Liver (tissue), 3 donors: ENCODE results near the gene NR2E1.

Source experiments
- ATF3 ChIP-seq: IDR thresholded peaks from 2 replicates; pipeline ENCODE4 v1.6.1; 2016; ENCODE audit warnings: antibody characterized with exemption
- CTCF ChIP-seq: fragments of 150-350 bp; IDR thresholded peaks from 2 replicates; pipeline ENCODE4 v1.5.1; 2017; ENCODE audit warnings: improper control_type of control experiment, low read depth, low read length; ENCODE audit not compliant: missing input control
- EGR1 ChIP-seq, 2 donors: IDR thresholded peaks; 2 replicates each; pipeline ENCODE4 v1.6.1; 2016 to 2018; ENCODE audit warnings: antibody characterized with exemption in 2 of 2, low read depth in 2 of 2
- FOXA1 ChIP-seq: IDR thresholded peaks from 2 replicates; pipeline ENCODE4 v1.6.1; 2016; ENCODE audit warnings: antibody characterized with exemption
- GABPA ChIP-seq, 2 donors: IDR thresholded peaks in 1 of 2; conservative IDR thresholded peaks in 1 of 2; 2 replicates each; pipeline ENCODE4 v1.6.1; 2016; ENCODE audit warnings: antibody characterized with exemption in 2 of 2, mild to moderate bottlenecking in 1 of 2, moderate library complexity in 1 of 2
- MAX ChIP-seq: IDR thresholded peaks from 2 replicates; pipeline ENCODE4 v1.6.1; 2016; ENCODE audit warnings: antibody characterized with exemption
- RAD21 ChIP-seq, 2 donors: IDR thresholded peaks; 2 replicates each; pipeline ENCODE4 v1.6.1; 2016; ENCODE audit warnings: antibody characterized with exemption in 2 of 2, mild to moderate bottlenecking in 2 of 2
- REST ChIP-seq: IDR thresholded peaks from 2 replicates; pipeline ENCODE4 v1.6.1; 2016; ENCODE audit warnings: antibody characterized with exemption, mild to moderate bottlenecking
- SP1 ChIP-seq: IDR thresholded peaks from 2 replicates; pipeline ENCODE4 v1.6.1; 2018; ENCODE audit warnings: antibody characterized with exemption, mild to moderate bottlenecking
- TAF1 ChIP-seq: conservative IDR thresholded peaks from 2 replicates; pipeline ENCODE4 v1.6.1; 2016; ENCODE audit warnings: antibody characterized with exemption, mild to moderate bottlenecking
- YY1 ChIP-seq: IDR thresholded peaks from 2 replicates; pipeline ENCODE4 v1.6.1; 2016; ENCODE audit warnings: antibody characterized with exemption, mild to moderate bottlenecking
- donor health status: healthy.
- donor health status: healthy.

- TF ChIP-seq CTCF (no peak), REST (no peak), SP1 (no peak), YY1 (no peak), RAD21 (IDR thresholded peaks at IDR 0.05) (no peak), EGR1 (IDR thresholded peaks at IDR 0.05; ENCODE audit: low read depth in 2 of 2) (no peak), TAF1 (no peak), MAX (no peak), GABPA (IDR thresholded peaks at IDR 0.05 in 1 of 2, conservative IDR thresholded peaks at IDR 0.05 in 1 of 2) (no peak), ATF3 (no peak), FOXA1 (no peak)
These were observed at the start of gene NR2E1 for GRCh38 chr6:108165714-108166663.
